Testis (tissue), 3 donors: ENCODE data around the gene SLC6A15. TPM values are rescaled to one million over a fixed set of nuclear protein-coding genes. Genes with fewer than 3 reads are reported as not detected.

ENCODE experiments used
- DNase-seq: peaks from one replicate; pipeline ENCODE4 v3.0.0-alpha.2; 2019
- H3K27ac ChIP-seq, 2 donors: fragments of 200-600 bp; sonication (generic); one replicate each; pipeline ENCODE4 v1.5.1; 2019
- H3K27me3 ChIP-seq: fragments of 200-600 bp; sonication (generic); one replicate; pipeline ENCODE4 v1.5.1; 2019
- H3K36me3 ChIP-seq: fragments of 200-600 bp; sonication (generic); one replicate; pipeline ENCODE4 v1.5.1; 2017; ENCODE audit warnings: low read depth; ENCODE audit errors: missing control alignments
- H3K4me1 ChIP-seq: fragments of 200-600 bp; sonication (generic); one replicate; pipeline ENCODE4 v1.5.1; 2019
- H3K4me3 ChIP-seq, 2 donors: fragments of 200-600 bp; sonication (generic); one replicate each; pipeline ENCODE4 v1.5.1; 2017 to 2019
- H3K9me3 ChIP-seq: fragments of 200-600 bp; sonication (generic); one replicate; pipeline ENCODE4 v1.5.1; 2017
- POLR2A ChIP-seq: fragments of 450-650 bp; IDR thresholded peaks from one replicate; pipeline ENCODE4 v1.6.1; 2017; ENCODE audit warnings: antibody characterized with exemption, mild to moderate bottlenecking, moderate library complexity
- WGBS, 2 donors: methylation state at CpG; one replicate each; pipeline ENCODE4 v1.1.5; 2018; 5-methylcytosine and 5-hydroxymethylcytosine counted together
- intact Hi-C: fragments of 100-400 bp; cut with DNase I; formaldehyde crosslinking; loops from one replicate; pipeline ENCODE4 v1.15.1; 2023; ENCODE audit warnings: low total_unique reads
- polyA plus RNA-seq: library from polyadenylated mRNA; stranded (reverse); fragments of 350-450 nt; fragmentation: Illumina TruSeq; extraction: RNeasy Lipid Tissue Mini Kit (QIAGEN cat#74804); gene quantifications from one replicate; pipeline ENCODE4 v1.2.3, GENCODE V29; 2014; ENCODE audit warnings: low read depth, low replicate concordance; ENCODE audit not compliant: insufficient read depth
- small RNA-seq, 2 donors: library from RNA; depleted of rRNA; stranded (forward); fragments of <200 nt; gene quantifications; one replicate each; pipeline ENCODE3, GENCODE V24; 2016
- total RNA-seq, 2 donors: library from RNA; depleted of rRNA; stranded (reverse); fragments of >200 nt; gene quantifications; one replicate each; pipeline ENCODE4 v1.2.3, GENCODE V29; 2016
- TF ChIP-seq, protein P1 (sequence below), 3 experiments: fragments of 450-650 bp in 2 of 3; fragments of 200-600 bp in 1 of 3; sonication (generic) in 1 of 3; IDR thresholded peaks; one replicate each; pipeline ENCODE4 v1.5.1; 2016 to 2019; ENCODE audit warnings: antibody characterized with exemption in 3 of 3, mild to moderate bottlenecking in 2 of 3, moderate library complexity in 1 of 3

Gene SLC6A15
- total and polyA plus RNA-seq, 3 donors from 2014 or later, result 1.7 to 3.1 (median 2.0) TPM

DNA sequence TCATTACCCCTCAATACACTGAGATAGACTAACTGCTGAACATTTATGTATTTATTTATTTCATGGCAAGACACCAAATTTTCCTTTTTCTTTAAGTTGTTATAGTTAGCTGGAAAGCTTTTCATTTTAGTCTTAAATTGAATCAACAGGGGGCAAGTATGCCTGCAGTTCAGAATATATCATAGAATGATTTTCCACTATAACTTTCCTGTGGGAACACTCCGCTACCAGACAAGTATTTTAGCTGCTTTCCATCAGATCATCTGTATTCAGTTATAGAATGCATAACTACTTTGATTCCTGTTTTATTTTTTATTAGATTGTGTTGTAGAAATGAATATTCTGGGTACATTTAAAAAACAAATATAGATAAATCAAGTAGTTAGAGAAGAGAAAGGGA lies 102.0 kb downstream of the SLC6A15 start:
- DNase-seq, result no peak
- H3K27me3 ChIP-seq, result no peaks in the 10 kb centered on the region
- no peaks in the 10 kb centered on the region for H3K4me1 ChIP-seq
- WGBS, 2 donors, result 88 to 94% methylated on average over 1 of the region's 1 CpG
- H3K27ac ChIP-seq, result no peak overlapping the region
- H3K4me3 ChIP-seq, result no peak overlapping the region
- intact Hi-C loops, result no loop called here
- TF ChIP-seq, protein P1, sequence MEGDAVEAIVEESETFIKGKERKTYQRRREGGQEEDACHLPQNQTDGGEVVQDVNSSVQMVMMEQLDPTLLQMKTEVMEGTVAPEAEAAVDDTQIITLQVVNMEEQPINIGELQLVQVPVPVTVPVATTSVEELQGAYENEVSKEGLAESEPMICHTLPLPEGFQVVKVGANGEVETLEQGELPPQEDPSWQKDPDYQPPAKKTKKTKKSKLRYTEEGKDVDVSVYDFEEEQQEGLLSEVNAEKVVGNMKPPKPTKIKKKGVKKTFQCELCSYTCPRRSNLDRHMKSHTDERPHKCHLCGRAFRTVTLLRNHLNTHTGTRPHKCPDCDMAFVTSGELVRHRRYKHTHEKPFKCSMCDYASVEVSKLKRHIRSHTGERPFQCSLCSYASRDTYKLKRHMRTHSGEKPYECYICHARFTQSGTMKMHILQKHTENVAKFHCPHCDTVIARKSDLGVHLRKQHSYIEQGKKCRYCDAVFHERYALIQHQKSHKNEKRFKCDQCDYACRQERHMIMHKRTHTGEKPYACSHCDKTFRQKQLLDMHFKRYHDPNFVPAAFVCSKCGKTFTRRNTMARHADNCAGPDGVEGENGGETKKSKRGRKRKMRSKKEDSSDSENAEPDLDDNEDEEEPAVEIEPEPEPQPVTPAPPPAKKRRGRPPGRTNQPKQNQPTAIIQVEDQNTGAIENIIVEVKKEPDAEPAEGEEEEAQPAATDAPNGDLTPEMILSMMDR (IDR thresholded peaks at IDR 0.05), result no peak
- no peak for TF ChIP-seq POLR2A
- no peaks in the 10 kb centered on the region for H3K36me3 ChIP-seq
- no peaks in the 10 kb centered on the region for H3K9me3 ChIP-seq

Small RNA genes within 50 kb of the gene (small RNA-seq; reads per million reads assigned to genes)
- 0 reads per million in 2 donors for gene AC128657.1

Other genes starting within 250 kb of the SLC6A15 start
- gene TSPAN19, start 123.5 kb upstream of the SLC6A15 start, total RNA-seq, result 1 to 10 TPM; 1.8 to 2.4 TPM
- gene TSPAN19, start 123.5 kb upstream of the SLC6A15 start, polyA plus RNA-seq, result 7.5 TPM
- gene LRRIQ1, start 123.6 kb upstream of the SLC6A15 start, total RNA-seq, result 10 to 100 TPM; 13.2 to 29.0 TPM
- gene LRRIQ1, start 123.6 kb upstream of the SLC6A15 start, polyA plus RNA-seq, result 9.6 TPM